H1 (cell line): Measurements from ENCODE around the gene SPOCK3. TPM values are rescaled to one million over a fixed set of nuclear protein-coding genes. Genes with fewer than 3 reads are reported as not detected.

Source experiments
- BACH1 ChIP-seq: IDR thresholded peaks from 2 replicates; pipeline ENCODE4 v1.6.1; 2012; ENCODE audit warnings: low read length, improper control_type of control experiment
- CEBPB ChIP-seq: IDR thresholded peaks from 2 replicates; pipeline ENCODE4 v1.6.1; 2012; ENCODE audit warnings: low read depth, low read length
- E2F6 ChIP-seq: IDR thresholded peaks from 2 replicates; pipeline ENCODE4 v1.6.1; 2012; ENCODE audit warnings: inconsistent platforms
- EZH2 ChIP-seq: fragments of 200-600 bp; sonication (generic); IDR thresholded peaks from 2 replicates; pipeline ENCODE4 v1.7.1; 2012; ENCODE audit warnings: low read depth, mild to moderate bottlenecking, moderate library complexity, low read length, inconsistent platforms; ENCODE audit not compliant: severe bottlenecking
- GABPA ChIP-seq: IDR thresholded peaks from 2 replicates; pipeline ENCODE4 v1.6.1; 2011; ENCODE audit warnings: mild to moderate bottlenecking, low read length, moderate library complexity, borderline replicate concordance; ENCODE audit not compliant: insufficient read depth
- RXRA ChIP-seq: IDR thresholded peaks from 2 replicates; pipeline ENCODE4 v1.6.1; 2011; ENCODE audit warnings: low read depth, mild to moderate bottlenecking, low read length, moderate library complexity; ENCODE audit not compliant: insufficient read depth
- polyA plus RNA-seq, 7 experiments: library from polyadenylated mRNA; depleted of rRNA in 3 of 7; stranded (reverse) in 5 of 7; unstranded in 2 of 7; fragments of >200 nt in 5 of 7; fragments of 200-250 nt in 2 of 7; gene quantifications; 1 replicate in 5 of 7; 2 replicates in 1 of 7; 4 replicates in 1 of 7; pipeline versions ENCODE4 v1.2.1 to v1.2.3, GENCODE V29; 2011 to 2013; ENCODE audit warnings: missing spikeins in 2 of 7, mixed read lengths in 2 of 7
- total RNA-seq: library from RNA; stranded (reverse); fragmentation: NEBNext Ultra II Directional; extraction: Animal tissue kit (Norgen Biotek cat#: 25700); gene quantifications from 2 replicates; pipeline ENCODE4 v1.2.1, GENCODE V29; 2021

SPOCK3 gene
- total and polyA plus RNA-seq, 2 of the 8 experiments (the other 6 are each of a cell fraction or from before 2014, with no cell fraction given), result 0.14 to 0.60 TPM

- TF ChIP-seq GABPA (no peak), RXRA (no peak), BACH1 (no peak), EZH2 (no peak), CEBPB (no peak), E2F6 (no peak)
These were observed 347.6 kb downstream of the SPOCK3 start (continued) for GRCh38 chr4:166886718-166887117.
